Fibroblast of the conjunctiva (primary cell): ENCODE data around the gene PKNOX1.
"Not testable (repeated sequence)": the region's sequence is repeated elsewhere in the genome, so short reads cannot be mapped to it uniquely, and the experiment has no call there.

Experiments
- DNase-seq: peaks from one replicate; pipeline ENCODE4 v3.0.0-alpha.2; 2010; ENCODE audit warnings: low read depth

Gene PKNOX1

GRCh38 chr21:43020771-43021170, 46.4 kb downstream of the PKNOX1 start:
- DNase-seq = no peak

- no peak for DNase-seq
Measured at GRCh38 chr21:43021191-43021590, 46.8 kb downstream of the PKNOX1 start.

GRCh38 chr21:43021756-43022600, 47.6 kb downstream of the PKNOX1 start:
- DNase-seq = no peak

- no peak for DNase-seq
Measured at GRCh38 chr21:43023175-43023574, 48.8 kb downstream of the PKNOX1 start.

- no peak for DNase-seq
Measured at GRCh38 chr21:43024439-43025136, 50.2 kb downstream of the PKNOX1 start.

GRCh38 chr21:43025636-43026180, 51.3 kb downstream of the PKNOX1 start:
- peak; percentile 13 for DNase-seq

- no peak for DNase-seq
Measured at GRCh38 chr21:43027846-43028731, 53.7 kb downstream of the PKNOX1 start.

GRCh38 chr21:43029785-43030184, 55.4 kb downstream of the PKNOX1 start:
- no peak for DNase-seq

GRCh38 chr21:43031121-43031619, 56.8 kb downstream of the PKNOX1 start:
- DNase-seq = no peak

GRCh38 chr21:43034101-43034500, 59.7 kb downstream of the PKNOX1 start:
- DNase-seq = no peak

- DNase-seq = no peak
Measured at GRCh38 chr21:43034826-43035225, 60.5 kb downstream of the PKNOX1 start.

- not testable (repeated sequence) for DNase-seq
Measured at GRCh38 chr21:43036889-43037288, 62.5 kb downstream of the PKNOX1 start.

GRCh38 chr21:43037918-43038658, 63.7 kb downstream of the PKNOX1 start:
- not testable (repeated sequence) for DNase-seq

- DNase-seq = not testable (repeated sequence)
Measured at GRCh38 chr21:43038659-43039044, 64.3 kb downstream of the PKNOX1 start.

GRCh38 chr21:43042169-43042568, 67.8 kb downstream of the PKNOX1 start:
- DNase-seq = not testable (repeated sequence)

- not testable (repeated sequence) for DNase-seq
Measured at GRCh38 chr21:43043291-43043690, 68.9 kb downstream of the PKNOX1 start.

GRCh38 chr21:43044547-43044946, 70.2 kb downstream of the PKNOX1 start:
- not testable (repeated sequence) for DNase-seq

- not testable (repeated sequence) for DNase-seq
Measured at GRCh38 chr21:43045165-43045875, 71.0 kb downstream of the PKNOX1 start.

- DNase-seq = not testable (repeated sequence)
Measured at GRCh38 chr21:43045876-43046821, 71.8 kb downstream of the PKNOX1 start.
